Fibroblast of peridontal ligament (primary cell): Measurements from ENCODE around the gene SBNO2.
A peak's percentile ranks its signal among the peaks of the same experiment; 100 is the strongest.

Experiments used
- DNase-seq: peaks from one replicate; pipeline ENCODE4 v3.0.0-alpha.2; 2010; ENCODE audit errors: extremely low read depth

SBNO2 gene

GRCh38 chr19:1167687-1168571 lies 6.1 kb downstream of the SBNO2 start:
- no peak for DNase-seq

GRCh38 chr19:1166872-1167573 lies 7.0 kb downstream of the SBNO2 start:
- no peak for DNase-seq

GRCh38 chr19:1164684-1165531 lies 9.2 kb downstream of the SBNO2 start:
- DNase-seq = no peak

GRCh38 chr19:1163934-1164683 lies 10.0 kb downstream of the SBNO2 start:
- no peak for DNase-seq

GRCh38 chr19:1163283-1163933 lies 10.7 kb downstream of the SBNO2 start:
- no peak for DNase-seq

- no peak for DNase-seq
Measured at GRCh38 chr19:1162404-1163282, 11.4 kb downstream of the SBNO2 start.

GRCh38 chr19:1161716-1162115 lies 12.4 kb downstream of the SBNO2 start:
- DNase-seq = no peak

GRCh38 chr19:1159864-1160595 lies 14.0 kb downstream of the SBNO2 start:
- DNase-seq = no peak

- no peak for DNase-seq
Measured at GRCh38 chr19:1158885-1159448, 15.1 kb downstream of the SBNO2 start.

- DNase-seq = no peak
Measured at GRCh38 chr19:1157931-1158884, 15.9 kb downstream of the SBNO2 start.

GRCh38 chr19:1156830-1157615 lies 17.0 kb downstream of the SBNO2 start:
- no peak for DNase-seq

GRCh38 chr19:1156305-1156801 lies 17.7 kb downstream of the SBNO2 start:
- DNase-seq = no peak

- no peak for DNase-seq
Measured at GRCh38 chr19:1155352-1156304, 18.4 kb downstream of the SBNO2 start.

GRCh38 chr19:1154731-1155351 lies 19.2 kb downstream of the SBNO2 start:
- DNase-seq = peak; percentile 86
